C1 segment of cervical spinal cord (tissue), 14 donors: ENCODE results near the gene APOM.

Experiments used
- DNase-seq, 14 donors: peaks; one replicate each; lab custom pipeline; 2025; lab: John Stamatoyannopoulos, UW

APOM gene

GRCh38 chr6:31702819-31703716 lies 47.4 kb downstream of the APOM start, which contains the start of gene ABHD16A:
Gene ABHD16A (minus strand): TSS chr6:31703324. CDS start chr6:31703281, 43 bp downstream.
- peak; percentile 79 to 99 (median 94) for DNase-seq

GRCh38 chr6:31705931-31706330 lies 50.2 kb downstream of the APOM start:
- DNase-seq: no peak

- no peak for DNase-seq
Observed at GRCh38 chr6:31706599-31706998, 50.9 kb downstream of the APOM start, which contains the start of gene LY6G6F. Gene LY6G6F (plus strand): TSS chr6:31706866. CDS start chr6:31706907, 41 bp downstream.

- no peak for DNase-seq
Observed at GRCh38 chr6:31707701-31708100, 52.0 kb downstream of the APOM start.
